Raji (cell line): ENCODE results near the gene TFPT.

ENCODE experiments used
- POLR2A ChIP-seq: IDR thresholded peaks from 2 replicates; pipeline ENCODE4 v1.6.1; 2011; ENCODE audit warnings: low read depth, low read length, control low read depth; ENCODE audit not compliant: insufficient read depth

TFPT gene

DNA sequence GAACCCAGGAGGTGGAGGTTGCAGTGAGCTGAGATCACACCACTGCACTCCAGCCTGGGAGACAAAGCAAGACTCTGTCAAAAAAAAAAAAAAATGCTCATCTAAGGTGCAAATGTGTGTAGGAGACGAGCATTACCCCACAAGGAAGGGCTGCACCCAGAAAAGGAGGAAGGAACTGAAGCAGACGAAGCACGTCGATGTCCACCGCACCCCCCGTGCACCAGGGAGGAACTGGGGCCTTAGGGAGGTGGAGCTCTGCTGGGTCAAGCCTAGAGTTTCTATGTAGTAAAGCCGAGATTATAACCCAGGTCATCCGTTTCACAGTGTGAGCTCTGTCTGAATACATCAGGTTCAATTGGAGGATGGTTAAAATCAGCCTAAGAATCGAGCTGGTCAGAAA lies 52.8 kb downstream of the TFPT start:
- TF ChIP-seq POLR2A, result no peak
